LNCAP (cell line): Measurements from ENCODE around the gene SUFU.

ENCODE experiments used
- CTCF ChIP-seq: fragments of 450-650 bp; IDR thresholded peaks from 2 replicates; pipeline ENCODE4 v1.5.1; 2017; ENCODE audit warnings: mild to moderate bottlenecking

The SUFU gene

GRCh38 chr10:102524746-102525145 is 21.0 kb downstream of the SUFU start:
- TF ChIP-seq CTCF = no peak

- no peak for TF ChIP-seq CTCF
Measured at GRCh38 chr10:102527546-102527945, 23.8 kb downstream of the SUFU start.

- TF ChIP-seq CTCF = no peak
Measured at GRCh38 chr10:102534333-102534732, 30.6 kb downstream of the SUFU start.

GRCh38 chr10:102535481-102536147 is 31.8 kb downstream of the SUFU start:
- no peak for TF ChIP-seq CTCF

DNA sequence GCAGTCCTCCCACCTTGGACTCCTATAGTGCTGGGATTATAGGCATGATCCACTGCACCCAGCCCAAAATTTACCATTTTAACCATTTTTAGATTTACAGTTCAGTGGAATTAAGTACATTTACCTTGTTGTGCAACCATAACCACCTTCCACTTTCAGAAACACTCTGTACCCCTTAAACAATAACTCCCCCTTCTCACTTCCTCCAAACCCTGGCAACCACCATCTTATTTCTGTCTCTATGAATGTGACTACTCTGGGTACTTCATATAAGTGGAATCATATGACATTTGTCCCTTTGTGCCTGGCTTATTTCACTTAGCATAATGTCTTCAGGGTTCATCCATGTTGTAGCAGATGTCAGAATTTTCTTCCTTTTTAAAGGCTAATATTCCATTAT is 33.6 kb downstream of the SUFU start:
- no peak for TF ChIP-seq CTCF

GRCh38 chr10:102537948-102538347 is 34.2 kb downstream of the SUFU start:
- TF ChIP-seq CTCF = no peak

- TF ChIP-seq CTCF = no peak
Measured at GRCh38 chr10:102538811-102539210, 35.0 kb downstream of the SUFU start.

- peak; percentile 37; the same call in 1 of the 2 replicates for TF ChIP-seq CTCF
Measured at GRCh38 chr10:102540023-102540422, 36.3 kb downstream of the SUFU start.
